ACHN (cell line): ENCODE results near the gene PGBD5.

ENCODE experiments used
- DNase-seq: peaks from one replicate; pipeline ENCODE4 v3.0.0-alpha.2; 2015
- in situ Hi-C: cut with HindIII; loops from 2 replicates; pipeline ENCODE4 v1.10.0; 2017; ENCODE audit warnings: low sequenced_read_pairs, low pct_ligation_motif_present, low pct_unique_long_range_greater_than_20kb

The PGBD5 gene

GRCh38 chr1:230361941-230362340 lies 64.2 kb downstream of the PGBD5 start:
- no peak for DNase-seq
- in situ Hi-C loops: no loop called here

GRCh38 chr1:230359992-230360668 lies 66.0 kb downstream of the PGBD5 start:
- in situ Hi-C loops: no loop called here
- DNase-seq: no peak

GRCh38 chr1:230356869-230357794 lies 69.0 kb downstream of the PGBD5 start:
- no peak for DNase-seq
- in situ Hi-C loops: no loop called here

DNA sequence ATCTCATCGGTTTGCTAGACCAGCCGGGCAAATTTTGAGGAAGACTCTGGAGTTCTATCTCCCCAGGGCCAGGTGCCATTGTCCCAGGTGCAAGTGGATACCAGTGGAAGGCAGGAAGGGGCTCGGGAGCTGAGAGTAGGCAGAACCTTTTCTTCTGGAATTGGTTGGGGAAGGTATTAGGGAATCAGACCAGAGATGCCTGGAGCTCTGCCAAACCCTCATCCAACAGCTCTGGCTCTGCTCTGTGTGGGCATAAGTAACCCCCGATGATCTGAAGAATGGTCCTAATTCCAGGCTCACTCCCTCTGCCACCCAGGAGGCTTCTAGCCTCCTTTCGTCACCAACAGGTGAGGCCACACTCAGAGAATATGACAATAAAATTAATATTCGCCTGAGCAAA lies 69.9 kb downstream of the PGBD5 start:
- no peak for DNase-seq
- in situ Hi-C loops: no loop called here

DNA sequence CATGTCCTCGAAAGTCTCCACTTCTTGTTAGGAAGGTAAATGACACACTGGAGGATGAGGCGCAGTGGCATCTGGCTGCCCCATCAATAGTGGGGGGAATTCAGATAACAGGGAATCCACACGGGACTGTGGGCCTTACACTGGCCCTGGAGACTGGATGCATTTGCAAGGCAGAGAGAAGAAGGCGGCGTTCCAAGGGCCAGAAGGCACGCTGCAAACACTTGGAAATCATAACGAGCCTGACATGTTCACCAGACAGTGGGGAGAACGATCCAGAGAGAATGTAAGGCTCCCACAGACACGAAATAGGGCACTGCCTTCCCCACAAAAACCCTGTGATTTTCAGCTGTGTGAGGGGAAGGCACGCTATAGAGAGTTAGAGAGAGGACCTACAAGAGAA lies 70.5 kb downstream of the PGBD5 start:
- no peak for DNase-seq
- in situ Hi-C loops: no loop called here

DNA sequence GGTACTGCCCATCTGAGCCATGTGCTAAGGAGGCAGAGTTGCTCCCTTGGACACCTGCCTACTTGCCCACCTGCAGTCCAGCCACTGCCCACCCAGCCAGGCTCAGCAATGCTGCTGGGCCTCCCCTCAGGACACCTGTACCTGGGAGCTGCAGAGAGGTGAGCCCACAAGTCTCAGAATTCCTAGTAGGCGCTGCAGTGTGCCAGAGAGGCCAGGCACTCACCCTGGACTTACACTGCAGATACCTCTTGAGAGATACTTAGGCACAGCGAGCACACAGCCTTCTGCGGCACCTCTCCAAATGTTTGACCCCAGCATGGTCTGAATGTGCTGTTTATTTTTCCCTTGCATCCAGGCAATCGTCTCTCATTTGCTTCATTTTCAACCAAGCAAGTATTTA lies 71.0 kb downstream of the PGBD5 start:
- in situ Hi-C loops: no loop called here
- no peak for DNase-seq

DNA sequence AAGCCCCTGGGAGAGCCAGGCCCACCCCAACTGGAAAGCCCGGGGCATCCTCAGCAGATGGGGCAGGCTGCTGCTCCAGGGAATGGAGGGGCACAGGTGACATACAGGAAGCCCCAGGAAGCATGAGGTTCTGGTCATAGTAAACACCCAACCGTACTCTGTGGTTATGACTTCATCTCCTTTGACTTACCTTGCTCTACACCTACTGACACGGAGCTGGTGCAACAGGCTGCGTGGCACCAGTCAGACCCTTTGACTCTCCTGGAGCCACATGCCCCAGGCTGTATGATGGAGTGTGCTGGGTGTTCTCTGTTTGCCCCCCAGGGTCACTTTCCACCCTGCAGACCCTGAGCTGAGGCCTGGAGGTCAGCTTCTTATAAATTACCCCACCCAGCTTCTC lies 72.1 kb downstream of the PGBD5 start:
- in situ Hi-C loops: no loop called here

DNA sequence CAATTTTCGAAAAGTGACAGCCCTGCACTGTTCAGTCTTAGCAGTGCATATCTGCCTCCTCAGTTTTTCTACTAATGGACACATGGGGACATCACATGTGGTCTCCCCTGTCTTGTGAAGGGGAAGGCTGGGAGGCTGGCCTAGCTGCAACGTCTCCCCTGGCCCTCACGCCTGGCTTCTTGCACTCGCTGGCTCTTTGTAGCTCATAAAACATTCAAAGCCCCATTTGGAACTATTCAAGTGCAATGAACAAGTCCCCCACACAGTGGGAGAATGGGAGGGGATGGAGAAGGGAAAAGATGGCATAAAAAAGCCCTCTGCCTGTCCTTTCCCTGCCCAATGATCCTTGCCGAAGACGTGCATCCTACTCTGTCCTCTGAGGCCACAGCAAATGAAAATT lies 73.6 kb downstream of the PGBD5 start:
- DNase-seq: no peak
- in situ Hi-C loops: no loop called here

More for the DNA sequence above, 72.1 kb downstream of the PGBD5 start:
- DNase-seq: no peak

GRCh38 chr1:230351983-230352382 lies 74.1 kb downstream of the PGBD5 start:
- in situ Hi-C loops: no loop called here
- no peak for DNase-seq

DNA sequence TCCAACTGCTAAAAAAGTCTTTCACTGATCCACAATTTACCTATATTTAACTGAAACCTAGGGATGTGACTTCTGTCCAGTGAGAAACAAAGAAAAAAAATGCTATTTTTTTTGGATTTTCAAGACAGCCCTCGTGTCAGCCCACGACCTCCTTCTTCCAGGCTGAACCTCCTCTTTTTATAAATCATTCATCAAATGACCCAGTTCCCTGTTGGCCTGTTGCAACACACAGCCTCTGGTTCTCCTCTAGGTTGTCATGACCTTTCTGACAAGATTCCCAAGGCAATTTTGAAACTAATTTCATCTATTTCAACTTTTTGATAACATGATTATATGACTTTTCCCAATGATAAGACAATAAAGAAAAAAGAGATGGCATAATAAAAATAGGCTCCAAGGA lies 74.6 kb downstream of the PGBD5 start:
- in situ Hi-C loops: no loop called here
- no peak for DNase-seq

GRCh38 chr1:230350208-230350921 lies 75.8 kb downstream of the PGBD5 start:
- in situ Hi-C loops: no loop called here
- no peak for DNase-seq

- in situ Hi-C loops: no loop called here
- no peak for DNase-seq
Observed at GRCh38 chr1:230349020-230349393, 77.1 kb downstream of the PGBD5 start.

DNA sequence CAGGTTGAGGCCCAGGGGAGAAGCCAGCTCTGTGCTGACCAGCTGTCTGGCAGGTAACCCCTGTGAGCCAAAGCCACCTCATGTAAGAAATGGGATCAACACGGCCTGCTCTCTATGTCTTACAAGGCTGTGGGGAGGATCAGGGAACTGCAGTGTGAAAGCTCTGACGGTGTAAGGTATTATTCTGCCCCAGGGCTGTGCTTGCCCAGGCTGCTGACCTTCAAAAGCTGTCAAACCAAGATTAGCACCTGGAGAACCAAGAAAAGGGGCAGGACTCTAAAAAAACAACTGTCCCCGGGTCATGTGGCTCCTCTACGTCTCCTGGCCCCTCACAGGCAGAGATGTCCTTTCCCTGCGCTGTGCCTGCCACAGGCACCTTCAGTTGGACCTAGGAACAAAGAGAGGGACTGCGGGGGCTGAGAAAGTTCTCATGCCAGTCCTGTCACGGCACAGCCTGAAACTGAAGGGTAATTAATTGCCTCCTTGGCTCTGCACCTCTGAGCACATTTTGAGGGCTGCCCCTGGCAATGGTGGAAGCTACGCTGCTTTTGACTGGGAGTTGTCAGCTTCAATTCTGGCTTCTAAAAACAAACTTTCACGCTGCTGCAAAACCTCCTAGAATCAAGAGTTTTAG lies 77.6 kb downstream of the PGBD5 start:
- in situ Hi-C loops: no loop called here
- no peak for DNase-seq

GRCh38 chr1:230347896-230348295 lies 78.2 kb downstream of the PGBD5 start:
- no peak for DNase-seq
- in situ Hi-C loops: no loop called here

- in situ Hi-C loops: no loop called here
Observed at GRCh38 chr1:230345139-230345885, 80.8 kb downstream of the PGBD5 start.

GRCh38 chr1:230342699-230343098 lies 83.4 kb downstream of the PGBD5 start:
- no peak for DNase-seq
- in situ Hi-C loops: no loop called here

More at GRCh38 chr1:230345139-230345885, 80.8 kb downstream of the PGBD5 start:
- DNase-seq: no peak

- in situ Hi-C loops: no loop called here
- DNase-seq: no peak
Observed at GRCh38 chr1:230342019-230342418, 84.1 kb downstream of the PGBD5 start.

- in situ Hi-C loops: no loop called here
- DNase-seq: no peak
Observed at GRCh38 chr1:230341162-230341546, 85.0 kb downstream of the PGBD5 start.
